Measurements from ENCODE around the gene TTBK2. TPM values are rescaled to one million over a fixed set of nuclear protein-coding genes. Genes with fewer than 3 reads are reported as not detected.

TTBK2 gene
- total and polyA plus RNA-seq, 4 donors: 1.0 to 6.4 (median 4.3) TPM

DNA sequence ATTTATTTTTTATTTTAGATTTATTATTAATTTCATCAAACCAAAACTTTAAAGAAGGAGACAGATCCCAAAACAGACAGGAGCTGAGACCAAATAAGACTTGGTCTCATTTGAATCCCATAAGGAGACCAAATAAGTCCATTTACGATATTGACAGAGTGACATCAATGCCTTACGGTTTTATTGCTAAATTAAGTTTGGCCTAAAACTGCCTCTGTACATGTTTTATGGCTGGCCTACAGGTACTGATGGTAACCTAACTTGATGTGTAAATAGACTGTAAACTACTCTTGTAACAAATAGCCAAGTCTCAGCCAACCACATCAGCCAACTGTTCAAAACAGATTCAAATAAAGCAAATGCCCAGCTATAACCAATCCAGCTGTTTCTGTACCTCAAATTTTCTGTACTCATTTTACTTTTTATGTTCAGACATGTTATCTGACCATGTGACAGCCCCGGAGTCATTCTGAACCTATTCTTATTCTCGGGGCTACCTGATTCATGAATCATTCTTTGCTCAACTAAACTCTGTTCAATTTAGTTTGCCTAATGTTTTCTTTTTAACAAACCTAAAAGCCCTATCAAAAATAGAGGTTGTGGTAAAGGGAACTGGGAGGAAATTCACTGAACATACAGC is 94.2 kb downstream of the TTBK2 start:
- H3K36me3 ChIP-seq (ENCODE audit: control insufficient read depth in 4 of 4, insufficient read depth in 3 of 4, low read depth in 1 of 4, low read length in 3 of 4): peaks cover 0 to 11% (median 0%) of the 10 kb centered on the region in 4 donors
- TF ChIP-seq YY1 (IDR thresholded peaks at IDR 0.05): no peak
- TF ChIP-seq, protein P1, sequence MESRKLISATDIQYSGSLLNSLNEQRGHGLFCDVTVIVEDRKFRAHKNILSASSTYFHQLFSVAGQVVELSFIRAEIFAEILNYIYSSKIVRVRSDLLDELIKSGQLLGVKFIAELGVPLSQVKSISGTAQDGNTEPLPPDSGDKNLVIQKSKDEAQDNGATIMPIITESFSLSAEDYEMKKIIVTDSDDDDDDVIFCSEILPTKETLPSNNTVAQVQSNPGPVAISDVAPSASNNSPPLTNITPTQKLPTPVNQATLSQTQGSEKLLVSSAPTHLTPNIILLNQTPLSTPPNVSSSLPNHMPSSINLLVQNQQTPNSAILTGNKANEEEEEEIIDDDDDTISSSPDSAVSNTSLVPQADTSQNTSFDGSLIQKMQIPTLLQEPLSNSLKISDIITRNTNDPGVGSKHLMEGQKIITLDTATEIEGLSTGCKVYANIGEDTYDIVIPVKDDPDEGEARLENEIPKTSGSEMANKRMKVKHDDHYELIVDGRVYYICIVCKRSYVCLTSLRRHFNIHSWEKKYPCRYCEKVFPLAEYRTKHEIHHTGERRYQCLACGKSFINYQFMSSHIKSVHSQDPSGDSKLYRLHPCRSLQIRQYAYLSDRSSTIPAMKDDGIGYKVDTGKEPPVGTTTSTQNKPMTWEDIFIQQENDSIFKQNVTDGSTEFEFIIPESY (IDR thresholded peaks at IDR 0.05): no peak
- no peaks in the 10 kb centered on the region for H3K4me1 ChIP-seq (ENCODE audit: control insufficient read depth in 4 of 4, insufficient read depth in 4 of 4, low read length in 3 of 4)
- WGBS: 90% methylated on average over 4 of the region's 4 CpGs
- no peaks in the 10 kb centered on the region for H3K9me3 ChIP-seq (ENCODE audit: control insufficient read depth in 4 of 4, low read length in 3 of 4)
- no peak for DNase-seq (ENCODE audit: low spot score)
- H3K27ac ChIP-seq (ENCODE audit: low read depth in 1 of 2, low read length in 2 of 2): no peak overlapping the region
- no peaks in the 10 kb centered on the region for H3K27me3 ChIP-seq (ENCODE audit: control insufficient read depth in 4 of 4, insufficient read depth in 4 of 4, low read length in 3 of 4)
- H3K9ac ChIP-seq (ENCODE audit: low read depth in 1 of 2, low read length in 2 of 2): no peak overlapping the region
- no peak overlapping the region for H3K4me3 ChIP-seq (ENCODE audit: low read depth in 1 of 3, low read length in 3 of 3)

DNA sequence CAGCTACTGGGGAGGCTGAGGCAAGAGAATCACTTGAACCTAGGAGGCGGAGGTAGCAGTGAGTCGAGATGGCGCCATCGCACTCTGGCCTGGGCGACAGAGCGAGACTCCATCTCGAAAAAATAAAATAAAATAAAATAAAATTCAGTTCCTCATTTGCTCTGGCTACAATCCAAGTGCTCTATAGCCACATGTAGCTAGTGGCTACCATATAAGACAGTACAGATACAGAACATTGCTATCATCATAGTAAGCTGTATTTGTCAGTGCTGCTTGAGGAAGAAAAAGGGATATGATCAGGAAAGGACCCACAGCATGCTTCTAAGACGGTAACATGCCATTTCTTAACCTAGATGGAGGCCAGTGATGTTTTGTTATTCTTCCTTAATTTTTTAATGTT is 95.0 kb downstream of the TTBK2 start:
- TF ChIP-seq HNF4A (conservative IDR thresholded peaks at IDR 0.05): no peak
- no peak for TF ChIP-seq SP1 (IDR thresholded peaks at IDR 0.05)
- TF ChIP-seq, protein P1 (IDR thresholded peaks at IDR 0.05): no peak
- TF ChIP-seq JUND (IDR thresholded peaks at IDR 0.05): no peak
- TF ChIP-seq, protein P2, sequence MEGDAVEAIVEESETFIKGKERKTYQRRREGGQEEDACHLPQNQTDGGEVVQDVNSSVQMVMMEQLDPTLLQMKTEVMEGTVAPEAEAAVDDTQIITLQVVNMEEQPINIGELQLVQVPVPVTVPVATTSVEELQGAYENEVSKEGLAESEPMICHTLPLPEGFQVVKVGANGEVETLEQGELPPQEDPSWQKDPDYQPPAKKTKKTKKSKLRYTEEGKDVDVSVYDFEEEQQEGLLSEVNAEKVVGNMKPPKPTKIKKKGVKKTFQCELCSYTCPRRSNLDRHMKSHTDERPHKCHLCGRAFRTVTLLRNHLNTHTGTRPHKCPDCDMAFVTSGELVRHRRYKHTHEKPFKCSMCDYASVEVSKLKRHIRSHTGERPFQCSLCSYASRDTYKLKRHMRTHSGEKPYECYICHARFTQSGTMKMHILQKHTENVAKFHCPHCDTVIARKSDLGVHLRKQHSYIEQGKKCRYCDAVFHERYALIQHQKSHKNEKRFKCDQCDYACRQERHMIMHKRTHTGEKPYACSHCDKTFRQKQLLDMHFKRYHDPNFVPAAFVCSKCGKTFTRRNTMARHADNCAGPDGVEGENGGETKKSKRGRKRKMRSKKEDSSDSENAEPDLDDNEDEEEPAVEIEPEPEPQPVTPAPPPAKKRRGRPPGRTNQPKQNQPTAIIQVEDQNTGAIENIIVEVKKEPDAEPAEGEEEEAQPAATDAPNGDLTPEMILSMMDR (IDR thresholded peaks at IDR 0.05; ENCODE audit: low read depth, low read length, missing input control): no peak
- no peak for TF ChIP-seq YY1 (IDR thresholded peaks at IDR 0.05)
- TF ChIP-seq GABPA (IDR thresholded peaks at IDR 0.05 in 1 of 2, conservative IDR thresholded peaks at IDR 0.05 in 1 of 2): no peak
- TF ChIP-seq RAD21 (IDR thresholded peaks at IDR 0.05): no peak
- TF ChIP-seq FOXA2 (IDR thresholded peaks at IDR 0.05): no peak
- TF ChIP-seq, protein P3, sequence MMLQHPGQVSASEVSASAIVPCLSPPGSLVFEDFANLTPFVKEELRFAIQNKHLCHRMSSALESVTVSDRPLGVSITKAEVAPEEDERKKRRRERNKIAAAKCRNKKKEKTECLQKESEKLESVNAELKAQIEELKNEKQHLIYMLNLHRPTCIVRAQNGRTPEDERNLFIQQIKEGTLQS (IDR thresholded peaks at IDR 0.05): no peak
- TF ChIP-seq, protein P4, sequence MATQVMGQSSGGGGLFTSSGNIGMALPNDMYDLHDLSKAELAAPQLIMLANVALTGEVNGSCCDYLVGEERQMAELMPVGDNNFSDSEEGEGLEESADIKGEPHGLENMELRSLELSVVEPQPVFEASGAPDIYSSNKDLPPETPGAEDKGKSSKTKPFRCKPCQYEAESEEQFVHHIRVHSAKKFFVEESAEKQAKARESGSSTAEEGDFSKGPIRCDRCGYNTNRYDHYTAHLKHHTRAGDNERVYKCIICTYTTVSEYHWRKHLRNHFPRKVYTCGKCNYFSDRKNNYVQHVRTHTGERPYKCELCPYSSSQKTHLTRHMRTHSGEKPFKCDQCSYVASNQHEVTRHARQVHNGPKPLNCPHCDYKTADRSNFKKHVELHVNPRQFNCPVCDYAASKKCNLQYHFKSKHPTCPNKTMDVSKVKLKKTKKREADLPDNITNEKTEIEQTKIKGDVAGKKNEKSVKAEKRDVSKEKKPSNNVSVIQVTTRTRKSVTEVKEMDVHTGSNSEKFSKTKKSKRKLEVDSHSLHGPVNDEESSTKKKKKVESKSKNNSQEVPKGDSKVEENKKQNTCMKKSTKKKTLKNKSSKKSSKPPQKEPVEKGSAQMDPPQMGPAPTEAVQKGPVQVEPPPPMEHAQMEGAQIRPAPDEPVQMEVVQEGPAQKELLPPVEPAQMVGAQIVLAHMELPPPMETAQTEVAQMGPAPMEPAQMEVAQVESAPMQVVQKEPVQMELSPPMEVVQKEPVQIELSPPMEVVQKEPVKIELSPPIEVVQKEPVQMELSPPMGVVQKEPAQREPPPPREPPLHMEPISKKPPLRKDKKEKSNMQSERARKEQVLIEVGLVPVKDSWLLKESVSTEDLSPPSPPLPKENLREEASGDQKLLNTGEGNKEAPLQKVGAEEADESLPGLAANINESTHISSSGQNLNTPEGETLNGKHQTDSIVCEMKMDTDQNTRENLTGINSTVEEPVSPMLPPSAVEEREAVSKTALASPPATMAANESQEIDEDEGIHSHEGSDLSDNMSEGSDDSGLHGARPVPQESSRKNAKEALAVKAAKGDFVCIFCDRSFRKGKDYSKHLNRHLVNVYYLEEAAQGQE (IDR thresholded peaks at IDR 0.05): no peak
- TF ChIP-seq NR2F2 (IDR thresholded peaks at IDR 0.05): no peak
- TF ChIP-seq TAF1 (conservative IDR thresholded peaks at IDR 0.05): no peak
- no peak for TF ChIP-seq HNF4G (IDR thresholded peaks at IDR 0.05)
- no peak for TF ChIP-seq RXRA (IDR thresholded peaks at IDR 0.05)
- Histone ChIP-seq H3K27ac (ENCODE audit: low read depth in 1 of 2, low read length in 2 of 2) (no peak overlapping the region), H3K9me3 (ENCODE audit: control insufficient read depth in 4 of 4, low read length in 3 of 4) (no peaks in the 10 kb centered on the region), H3K36me3 (ENCODE audit: control insufficient read depth in 4 of 4, insufficient read depth in 3 of 4, low read depth in 1 of 4, low read length in 3 of 4) (peaks cover 0 to 11% (median 0%) of the 10 kb centered on the region in 4 donors), H3K9ac (ENCODE audit: low read depth in 1 of 2, low read length in 2 of 2) (no peak overlapping the region), H3K4me1 (ENCODE audit: control insufficient read depth in 4 of 4, insufficient read depth in 4 of 4, low read length in 3 of 4) (no peaks in the 10 kb centered on the region), H3K4me3 (ENCODE audit: low read depth in 1 of 3, low read length in 3 of 3) (no peak overlapping the region), H3K27me3 (ENCODE audit: control insufficient read depth in 4 of 4, insufficient read depth in 4 of 4, low read length in 3 of 4) (no peaks in the 10 kb centered on the region)
- WGBS: 96% methylated on average over 8 of the region's 8 CpGs
- no peak for DNase-seq (ENCODE audit: low spot score)

Measured in liver (tissue), 9 donors.